HepG2 (cell line): Measurements from ENCODE around the gene SIK1. TPM values are rescaled to one million over a fixed set of nuclear protein-coding genes. Genes with fewer than 3 reads are reported as not detected.

Source experiments
- AFF4 ChIP-seq: sonication (generic); formaldehyde crosslinking; IDR thresholded peaks from 2 replicates; pipeline ENCODE4 v1.4.0; 2020; ENCODE audit warnings: missing genetic modification reagents
- ATAD3A ChIP-seq: sonication (generic); formaldehyde crosslinking; IDR thresholded peaks from 2 replicates; pipeline ENCODE4 v1.4.0; 2020; ENCODE audit warnings: missing genetic modification reagents
- DNMT1 ChIP-seq: sonication (generic); formaldehyde crosslinking; IDR thresholded peaks from 2 replicates; pipeline ENCODE4 v1.5.1; 2020; ENCODE audit warnings: mild to moderate bottlenecking, missing genetic modification reagents
- FOXJ3 ChIP-seq: sonication (generic); formaldehyde crosslinking; IDR thresholded peaks from 2 replicates; pipeline ENCODE4 v1.4.0; 2020; ENCODE audit warnings: missing genetic modification reagents, mild to moderate bottlenecking, borderline replicate concordance
- GPN1 ChIP-seq: sonication (generic); formaldehyde crosslinking; IDR thresholded peaks from 2 replicates; pipeline ENCODE4 v1.5.1; 2020; ENCODE audit warnings: missing genetic modification reagents, borderline replicate concordance
- JUN ChIP-seq: sonication (generic); formaldehyde crosslinking; IDR thresholded peaks from 2 replicates; pipeline ENCODE4 v1.4.0; 2020; ENCODE audit warnings: mild to moderate bottlenecking, missing genetic modification reagents
- MXD3 ChIP-seq: IDR thresholded peaks from 2 replicates; pipeline ENCODE4 v1.6.1; 2016; ENCODE audit warnings: mild to moderate bottlenecking, missing biosample characterization, missing genetic modification reagents
- NR1H2 ChIP-seq: sonication (generic); formaldehyde crosslinking; IDR thresholded peaks from 2 replicates; pipeline ENCODE4 v1.8.1; 2022; ENCODE audit warnings: low read depth, missing genetic modification reagents, borderline replicate concordance
- NR3C1 ChIP-seq: sonication (generic); formaldehyde crosslinking; IDR thresholded peaks from 2 replicates; pipeline ENCODE4 v1.4.0; 2020; ENCODE audit warnings: missing genetic modification reagents
- PBX3 ChIP-seq: sonication (generic); formaldehyde crosslinking; IDR thresholded peaks from 2 replicates; pipeline ENCODE4 v1.8.1; 2023; ENCODE audit warnings: missing genetic modification reagents, inconsistent platforms, borderline replicate concordance
- ZEB1 ChIP-seq: IDR thresholded peaks from 2 replicates; pipeline ENCODE4 v1.6.1; 2012; ENCODE audit warnings: mild to moderate bottlenecking, low read depth, inconsistent platforms; ENCODE audit not compliant: insufficient replicate concordance
- ZNF562 ChIP-seq: sonication (generic); formaldehyde crosslinking; IDR thresholded peaks from 2 replicates; pipeline ENCODE4 v1.8.0; 2022; ENCODE audit warnings: missing genetic modification reagents, borderline replicate concordance
- ZNF572 ChIP-seq: sonication (generic); formaldehyde crosslinking; IDR thresholded peaks from 2 replicates; pipeline ENCODE4 v1.5.1; 2020; ENCODE audit warnings: mild to moderate bottlenecking, missing genetic modification reagents
- ZNF7 ChIP-seq: IDR thresholded peaks from 2 replicates; pipeline ENCODE4 v1.6.1; 2016; ENCODE audit warnings: missing biosample characterization, missing genetic modification reagents
- ZNF841 ChIP-seq: sonication (generic); formaldehyde crosslinking; IDR thresholded peaks from 2 replicates; pipeline ENCODE4 v1.8.1; 2023; ENCODE audit warnings: missing genetic modification reagents, borderline replicate concordance
- polyA plus RNA-seq, 8 experiments: library from polyadenylated mRNA; depleted of rRNA in 3 of 8; stranded (reverse) in 7 of 8; unstranded in 1 of 8; fragments of >200 nt; fragmentation: Illumina TruSeq in 4 of 8; extraction: Trizol in 4 of 8; gene quantifications; 2 replicates each; pipeline versions ENCODE4 v1.2.1 to v1.2.3, GENCODE V29; 2011 to 2016; ENCODE audit warnings: low read depth in 4 of 8, missing spikeins in 1 of 8, mixed read lengths in 1 of 8; ENCODE audit not compliant: insufficient read depth in 1 of 8
- total RNA-seq, 5 experiments: library from RNA; depleted of rRNA; stranded (reverse); fragments of >200 nt; fragmentation: Illumina TruSeq; extraction: Trizol; gene quantifications; 2 replicates each; pipeline ENCODE4 v1.2.3, GENCODE V29; 2016; ENCODE audit warnings: low read depth in 1 of 5
- TF ChIP-seq, protein P1 (sequence below): sonication (generic); formaldehyde crosslinking; IDR thresholded peaks from 2 replicates; pipeline ENCODE4 v1.8.0; 2022; ENCODE audit warnings: mild to moderate bottlenecking, missing genetic modification reagents
- TF ChIP-seq, protein P2 (sequence below): sonication (generic); formaldehyde crosslinking; IDR thresholded peaks from 2 replicates; pipeline ENCODE4 v1.5.0; 2020; ENCODE audit warnings: missing genetic modification reagents
- TF ChIP-seq, protein P3 (sequence below): sonication (generic); formaldehyde crosslinking; IDR thresholded peaks from 2 replicates; pipeline ENCODE4 v1.8.1; 2022; ENCODE audit warnings: mild to moderate bottlenecking, missing genetic modification reagents
- TF ChIP-seq, protein P4 (sequence below): sonication (generic); formaldehyde crosslinking; IDR thresholded peaks from 2 replicates; pipeline ENCODE4 v1.4.0; 2020; ENCODE audit warnings: missing genetic modification reagents

SIK1 gene
- total and polyA plus RNA-seq, 2 of the 13 experiments (the other 11 are each of a cell fraction or from before 2014, with no cell fraction given): 4.5 to 14.5 TPM

DNA sequence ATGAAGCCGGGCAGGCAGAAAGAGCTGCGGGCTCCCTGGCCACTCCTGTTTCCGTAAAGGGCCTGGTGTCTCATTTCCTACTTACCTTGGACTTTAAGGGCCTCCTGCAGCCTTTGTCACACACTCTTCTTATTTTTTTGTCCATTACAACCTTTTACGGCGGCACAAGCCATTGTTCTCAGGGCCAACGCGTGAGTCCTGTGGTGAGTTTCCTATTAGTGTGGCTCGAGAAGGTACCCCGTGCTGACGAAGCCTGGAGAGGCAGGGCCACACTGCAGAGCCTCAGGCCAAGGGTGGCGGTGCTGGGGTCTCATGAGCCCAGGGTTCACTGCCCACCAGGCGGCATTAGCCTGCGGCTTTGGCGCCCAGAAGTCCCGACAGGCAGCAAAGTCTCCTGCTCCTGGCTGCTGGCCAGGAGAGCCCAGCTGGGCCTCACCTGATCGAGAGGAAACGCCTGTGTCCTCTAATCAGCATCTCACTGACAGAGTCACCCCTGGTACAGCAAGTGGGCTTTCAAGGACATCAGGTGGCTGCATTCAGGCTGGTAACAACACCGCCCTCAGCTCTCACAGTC is 62.0 kb downstream of the SIK1 start (continued):
- no peak for TF ChIP-seq AFF4 (CRISPR knock-in tag)
- TF ChIP-seq ZNF572 (CRISPR knock-in tag): no peak
- peak; percentile 48 for TF ChIP-seq ZEB1
- TF ChIP-seq, protein P1, sequence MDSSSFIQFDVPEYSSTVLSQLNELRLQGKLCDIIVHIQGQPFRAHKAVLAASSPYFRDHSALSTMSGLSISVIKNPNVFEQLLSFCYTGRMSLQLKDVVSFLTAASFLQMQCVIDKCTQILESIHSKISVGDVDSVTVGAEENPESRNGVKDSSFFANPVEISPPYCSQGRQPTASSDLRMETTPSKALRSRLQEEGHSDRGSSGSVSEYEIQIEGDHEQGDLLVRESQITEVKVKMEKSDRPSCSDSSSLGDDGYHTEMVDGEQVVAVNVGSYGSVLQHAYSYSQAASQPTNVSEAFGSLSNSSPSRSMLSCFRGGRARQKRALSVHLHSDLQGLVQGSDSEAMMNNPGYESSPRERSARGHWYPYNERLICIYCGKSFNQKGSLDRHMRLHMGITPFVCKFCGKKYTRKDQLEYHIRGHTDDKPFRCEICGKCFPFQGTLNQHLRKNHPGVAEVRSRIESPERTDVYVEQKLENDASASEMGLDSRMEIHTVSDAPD: no peak
- no peak for TF ChIP-seq FOXJ3 (CRISPR knock-in tag)
- no peak for TF ChIP-seq ZNF841 (CRISPR knock-in tag)
- TF ChIP-seq NR1H2 (CRISPR knock-in tag): no peak
- TF ChIP-seq MXD3 (CRISPR knock-in tag): no peak
- no peak for TF ChIP-seq GPN1 (CRISPR knock-in tag)
- TF ChIP-seq NR3C1 (CRISPR knock-in tag): no peak
- TF ChIP-seq, protein P2, sequence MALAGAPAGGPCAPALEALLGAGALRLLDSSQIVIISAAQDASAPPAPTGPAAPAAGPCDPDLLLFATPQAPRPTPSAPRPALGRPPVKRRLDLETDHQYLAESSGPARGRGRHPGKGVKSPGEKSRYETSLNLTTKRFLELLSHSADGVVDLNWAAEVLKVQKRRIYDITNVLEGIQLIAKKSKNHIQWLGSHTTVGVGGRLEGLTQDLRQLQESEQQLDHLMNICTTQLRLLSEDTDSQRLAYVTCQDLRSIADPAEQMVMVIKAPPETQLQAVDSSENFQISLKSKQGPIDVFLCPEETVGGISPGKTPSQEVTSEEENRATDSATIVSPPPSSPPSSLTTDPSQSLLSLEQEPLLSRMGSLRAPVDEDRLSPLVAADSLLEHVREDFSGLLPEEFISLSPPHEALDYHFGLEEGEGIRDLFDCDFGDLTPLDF (CRISPR knock-in tag): no peak
- TF ChIP-seq, protein P3, sequence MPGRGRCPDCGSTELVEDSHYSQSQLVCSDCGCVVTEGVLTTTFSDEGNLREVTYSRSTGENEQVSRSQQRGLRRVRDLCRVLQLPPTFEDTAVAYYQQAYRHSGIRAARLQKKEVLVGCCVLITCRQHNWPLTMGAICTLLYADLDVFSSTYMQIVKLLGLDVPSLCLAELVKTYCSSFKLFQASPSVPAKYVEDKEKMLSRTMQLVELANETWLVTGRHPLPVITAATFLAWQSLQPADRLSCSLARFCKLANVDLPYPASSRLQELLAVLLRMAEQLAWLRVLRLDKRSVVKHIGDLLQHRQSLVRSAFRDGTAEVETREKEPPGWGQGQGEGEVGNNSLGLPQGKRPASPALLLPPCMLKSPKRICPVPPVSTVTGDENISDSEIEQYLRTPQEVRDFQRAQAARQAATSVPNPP (CRISPR knock-in tag): no peak
- TF ChIP-seq ATAD3A: no peak
- TF ChIP-seq ZNF562: no peak
- TF ChIP-seq ZNF7 (CRISPR knock-in tag): no peak
- TF ChIP-seq, protein P4, sequence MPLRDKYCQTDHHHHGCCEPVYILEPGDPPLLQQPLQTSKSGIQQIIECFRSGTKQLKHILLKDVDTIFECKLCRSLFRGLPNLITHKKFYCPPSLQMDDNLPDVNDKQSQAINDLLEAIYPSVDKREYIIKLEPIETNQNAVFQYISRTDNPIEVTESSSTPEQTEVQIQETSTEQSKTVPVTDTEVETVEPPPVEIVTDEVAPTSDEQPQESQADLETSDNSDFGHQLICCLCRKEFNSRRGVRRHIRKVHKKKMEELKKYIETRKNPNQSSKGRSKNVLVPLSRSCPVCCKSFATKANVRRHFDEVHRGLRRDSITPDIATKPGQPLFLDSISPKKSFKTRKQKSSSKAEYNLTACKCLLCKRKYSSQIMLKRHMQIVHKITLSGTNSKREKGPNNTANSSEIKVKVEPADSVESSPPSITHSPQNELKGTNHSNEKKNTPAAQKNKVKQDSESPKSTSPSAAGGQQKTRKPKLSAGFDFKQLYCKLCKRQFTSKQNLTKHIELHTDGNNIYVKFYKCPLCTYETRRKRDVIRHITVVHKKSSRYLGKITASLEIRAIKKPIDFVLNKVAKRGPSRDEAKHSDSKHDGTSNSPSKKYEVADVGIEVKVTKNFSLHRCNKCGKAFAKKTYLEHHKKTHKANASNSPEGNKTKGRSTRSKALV (CRISPR knock-in tag): no peak
- TF ChIP-seq JUN (CRISPR knock-in tag): no peak
- TF ChIP-seq DNMT1: no peak
- no peak for TF ChIP-seq PBX3 (CRISPR knock-in tag)
